PC-3 (cell line): ENCODE data around the gene SGCD. TPM values are rescaled to one million over a fixed set of nuclear protein-coding genes. Genes with fewer than 3 reads are reported as not detected.

ENCODE experiments used
- ATAC-seq: fragments of 200-7000 bp; cut with Tn5 transposase; 2 replicates; pipeline ENCODE4 v1.9.1; 2020; ENCODE audit warnings: mild to moderate bottlenecking, moderate library complexity
- BruUV-seq: library from RNA; stranded (reverse); fragments of 400-500 nt; replicated peaks from 2 replicates; lab custom pipeline; 2021; lab: Mats Ljungman, UMichigan
- CTCF ChIA-PET: fragments of 300-600 bp; sonication (Branson Sonifier 250); formaldehyde crosslinking; loops from one replicate; lab custom pipeline; 2022; ENCODE audit warnings: antibody characterized with exemption; lab: Charles Lee
- POLR2A ChIA-PET: fragments of 300-600 bp; sonication (Branson Sonifier 250); formaldehyde crosslinking; loops from one replicate; lab custom pipeline; 2022; ENCODE audit warnings: antibody characterized with exemption; ENCODE audit not compliant: unreplicated experiment; lab: Charles Lee
- DNase-seq: peaks from one replicate; pipeline ENCODE4 v3.0.0-alpha.2; 2015
- H2AFZ ChIP-seq: fragments of 300-600 bp; sonication (generic); 2 replicates; pipeline ENCODE4 v1.6.0; 2016; ENCODE audit warnings: antibody characterized with exemption, low read length
- H3F3A ChIP-seq: fragments of 300-600 bp; sonication (generic); one replicate; pipeline ENCODE4 v1.6.0; 2017; ENCODE audit warnings: antibody characterized with exemption, low read length, control low read depth, mild to moderate bottlenecking; ENCODE audit not compliant: unreplicated experiment
- H3K27ac ChIP-seq: fragments of 300-600 bp; sonication (generic); 2 replicates; pipeline ENCODE4 v1.5.1; 2016; ENCODE audit warnings: mild to moderate bottlenecking, low read length
- H3K27me3 ChIP-seq: fragments of 300-600 bp; sonication (generic); 2 replicates; pipeline ENCODE4 v1.6.1; 2016; ENCODE audit warnings: low read length, mixed read lengths
- H3K36me3 ChIP-seq: fragments of 300-600 bp; sonication (generic); 2 replicates; pipeline ENCODE4 v1.6.1; 2016; ENCODE audit warnings: low read depth, mixed run types, low read length, mixed read lengths
- H3K4me1 ChIP-seq: fragments of 300-600 bp; sonication (generic); 2 replicates; pipeline ENCODE4 v1.5.1; 2016; ENCODE audit warnings: low read length; ENCODE audit not compliant: insufficient read depth
- H3K4me2 ChIP-seq: fragments of 300-600 bp; sonication (generic); 2 replicates; pipeline ENCODE4 v1.6.0; 2016; ENCODE audit warnings: low read length
- H3K4me3 ChIP-seq: fragments of 300-600 bp; sonication (generic); 2 replicates; pipeline ENCODE4 v1.5.1; 2016; ENCODE audit warnings: mild to moderate bottlenecking, low read length, mixed read lengths
- H3K79me2 ChIP-seq: fragments of 300-600 bp; sonication (generic); 2 replicates; pipeline ENCODE4 v1.6.1; 2017; ENCODE audit warnings: low read length, mixed read lengths
- H3K9ac ChIP-seq: fragments of 300-600 bp; sonication (generic); 2 replicates; pipeline ENCODE4 v1.6.0; 2016; ENCODE audit warnings: mild to moderate bottlenecking, low read length
- H3K9me2 ChIP-seq: fragments of 300-600 bp; sonication (generic); replicated peaks from 2 replicates; pipeline ENCODE4 v1.6.1; 2016; ENCODE audit warnings: mixed run types, low read length, mixed read lengths
- H3K9me3 ChIP-seq: fragments of 300-600 bp; sonication (generic); 2 replicates; pipeline ENCODE4 v1.6.1; 2016; ENCODE audit warnings: low read length, mixed read lengths
- H4K20me1 ChIP-seq: fragments of 300-600 bp; sonication (generic); 2 replicates; pipeline ENCODE4 v1.6.1; 2016; ENCODE audit warnings: low read length, mixed read lengths
- EZH2 ChIP-seq: fragments of 300-600 bp; sonication (generic); IDR thresholded peaks from one replicate; pipeline ENCODE4 v1.6.1; 2017; ENCODE audit warnings: antibody characterized with exemption, mild to moderate bottlenecking, low read length; ENCODE audit not compliant: unreplicated experiment
- EZH2phosphoT487 ChIP-seq: fragments of 300-600 bp; sonication (generic); IDR thresholded peaks from 2 replicates; pipeline ENCODE4 v1.6.1; 2018; ENCODE audit warnings: mild to moderate bottlenecking, antibody characterized with exemption, low read length, borderline replicate concordance
- intact Hi-C: fragments of 100-400 bp; cut with micrococcal nuclease; formaldehyde crosslinking; loops from 2 replicates; pipeline ENCODE4 v1.9.0; 2023
- total RNA-seq: library from RNA; depleted of rRNA; stranded (reverse); fragments of >200 nt; gene quantifications from 2 replicates; pipeline ENCODE4 v1.2.3, GENCODE V29; 2014
- TF ChIP-seq, protein P1 (sequence below): fragments of 300-600 bp; sonication (generic); conservative IDR thresholded peaks from 2 replicates; pipeline ENCODE4 v1.5.1; 2017; ENCODE audit warnings: antibody characterized with exemption, low read depth, mild to moderate bottlenecking, low read length

SGCD gene
- total RNA-seq, 1 experiment from 2014 or later, result 0.15 TPM

DNA sequence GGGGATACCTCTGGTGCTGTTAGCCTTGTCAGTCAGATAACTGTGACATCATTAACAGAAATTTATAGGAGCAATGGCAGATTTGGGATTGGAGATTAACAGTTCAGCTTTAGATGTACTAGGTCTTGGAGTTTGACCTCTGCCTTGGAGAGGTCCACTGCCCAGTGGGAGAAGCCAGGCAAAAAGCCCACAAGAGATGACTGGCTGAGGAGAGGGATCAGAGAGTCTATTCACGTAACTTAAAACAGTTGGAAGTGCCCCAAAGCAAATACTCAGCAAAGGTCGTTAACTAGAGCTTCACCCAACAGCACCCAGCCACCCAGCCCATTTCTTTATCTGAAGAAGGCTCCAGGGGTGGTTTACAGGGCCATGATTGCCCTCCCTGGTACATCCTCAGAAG lies 290.5 kb downstream of the SGCD start:
- Histone ChIP-seq H3K4me1 (no peaks in the 10 kb centered on the region), H2AFZ (no peak overlapping the region), H3K9me2 (no peaks in the 10 kb centered on the region), H3F3A (no peaks in the 10 kb centered on the region), H3K4me3 (no peak overlapping the region), H3K27me3 (no peaks in the 10 kb centered on the region), H3K36me3 (no peaks in the 10 kb centered on the region), H3K9me3 (no peaks in the 10 kb centered on the region), H3K4me2 (no peak overlapping the region), H4K20me1 (no peaks in the 10 kb centered on the region), H3K9ac (no peak overlapping the region), H3K27ac (no peak overlapping the region), H3K79me2 (no peaks in the 10 kb centered on the region)
- ATAC-seq (no peak), DNase-seq (no peak)
- CTCF ChIA-PET, result no interaction called here
- no TSS peak for BruUV-seq
- POLR2A ChIA-PET, result no interaction called here
- no peak for TF ChIP-seq EZH2
- TF ChIP-seq EZH2phosphoT487, result no peak
- TF ChIP-seq, protein P1, sequence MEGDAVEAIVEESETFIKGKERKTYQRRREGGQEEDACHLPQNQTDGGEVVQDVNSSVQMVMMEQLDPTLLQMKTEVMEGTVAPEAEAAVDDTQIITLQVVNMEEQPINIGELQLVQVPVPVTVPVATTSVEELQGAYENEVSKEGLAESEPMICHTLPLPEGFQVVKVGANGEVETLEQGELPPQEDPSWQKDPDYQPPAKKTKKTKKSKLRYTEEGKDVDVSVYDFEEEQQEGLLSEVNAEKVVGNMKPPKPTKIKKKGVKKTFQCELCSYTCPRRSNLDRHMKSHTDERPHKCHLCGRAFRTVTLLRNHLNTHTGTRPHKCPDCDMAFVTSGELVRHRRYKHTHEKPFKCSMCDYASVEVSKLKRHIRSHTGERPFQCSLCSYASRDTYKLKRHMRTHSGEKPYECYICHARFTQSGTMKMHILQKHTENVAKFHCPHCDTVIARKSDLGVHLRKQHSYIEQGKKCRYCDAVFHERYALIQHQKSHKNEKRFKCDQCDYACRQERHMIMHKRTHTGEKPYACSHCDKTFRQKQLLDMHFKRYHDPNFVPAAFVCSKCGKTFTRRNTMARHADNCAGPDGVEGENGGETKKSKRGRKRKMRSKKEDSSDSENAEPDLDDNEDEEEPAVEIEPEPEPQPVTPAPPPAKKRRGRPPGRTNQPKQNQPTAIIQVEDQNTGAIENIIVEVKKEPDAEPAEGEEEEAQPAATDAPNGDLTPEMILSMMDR, result no peak
- intact Hi-C loops, result no loop called here

DNA sequence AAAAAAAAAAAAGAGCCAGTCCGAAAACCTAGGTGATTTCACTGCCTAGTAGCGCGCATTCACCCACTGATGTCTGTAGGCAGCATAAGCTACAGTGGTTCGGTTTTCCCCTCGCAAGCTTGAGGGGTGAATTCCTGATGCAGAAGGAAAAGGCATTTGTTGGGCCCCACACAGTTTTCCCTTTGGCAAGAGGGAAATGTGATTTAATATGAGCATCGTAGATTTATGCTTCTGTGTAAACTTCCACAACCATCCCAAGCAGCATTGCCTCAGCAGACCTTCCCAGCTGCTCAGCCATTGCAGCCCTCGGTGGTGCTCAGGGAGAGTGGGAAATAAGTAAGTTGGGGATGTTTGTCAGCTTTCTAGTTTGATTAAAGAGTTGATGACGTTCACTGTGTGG lies 291.6 kb downstream of the SGCD start:
- POLR2A ChIA-PET, result no interaction called here
- Histone ChIP-seq H3K27me3 (no peaks in the 10 kb centered on the region), H4K20me1 (no peaks in the 10 kb centered on the region), H3K4me3 (no peak overlapping the region), H3K79me2 (no peaks in the 10 kb centered on the region), H3K27ac (no peak overlapping the region), H3F3A (no peaks in the 10 kb centered on the region), H3K36me3 (no peaks in the 10 kb centered on the region), H2AFZ (no peak overlapping the region), H3K9me2 (no peaks in the 10 kb centered on the region), H3K4me1 (no peaks in the 10 kb centered on the region), H3K9ac (no peak overlapping the region), H3K9me3 (no peaks in the 10 kb centered on the region), H3K4me2 (no peak overlapping the region)
- CTCF ChIA-PET, result no interaction called here
- intact Hi-C loops, result no loop called here
- ATAC-seq (no peak), DNase-seq (no peak)
- TF ChIP-seq EZH2phosphoT487, result no peak
- TF ChIP-seq EZH2, result no peak
- TF ChIP-seq, protein P1, result no peak
- no TSS peak for BruUV-seq

DNA sequence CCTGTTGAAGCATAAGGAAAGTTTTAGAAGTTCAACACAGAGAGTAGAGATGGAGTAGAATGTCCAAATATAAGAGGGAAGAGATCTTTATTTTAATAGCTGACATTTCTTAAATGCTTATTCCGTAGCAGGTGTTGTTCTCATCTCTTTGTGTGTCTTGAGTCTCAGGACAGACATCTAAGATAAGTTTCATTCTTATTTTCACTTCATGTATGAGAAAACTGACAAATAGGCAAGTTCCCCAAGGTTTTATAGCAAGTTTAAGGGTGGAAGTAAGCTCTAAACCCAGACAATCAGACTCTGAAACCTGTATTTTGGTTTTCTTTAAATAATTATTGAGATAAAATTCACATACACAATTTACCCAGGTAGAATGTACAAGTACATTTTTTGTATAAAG lies 294.8 kb downstream of the SGCD start:
- H3F3A ChIP-seq, result no peaks in the 10 kb centered on the region
- no peak overlapping the region for H3K4me3 ChIP-seq
- ATAC-seq (no peak), DNase-seq (no peak)
- H3K27me3 ChIP-seq, result no peaks in the 10 kb centered on the region
- H3K9me3 ChIP-seq, result no peaks in the 10 kb centered on the region
- ChIA-PET CTCF (no interaction called here), POLR2A (no interaction called here)
- no TSS peak for BruUV-seq
- H3K4me2 ChIP-seq, result no peak overlapping the region
- no peaks in the 10 kb centered on the region for H3K36me3 ChIP-seq
- no peak for TF ChIP-seq EZH2phosphoT487
- no peak for TF ChIP-seq EZH2
- TF ChIP-seq, protein P1, result no peak
- H3K9ac ChIP-seq, result no peak overlapping the region
- H3K27ac ChIP-seq, result no peak overlapping the region
- no peaks in the 10 kb centered on the region for H4K20me1 ChIP-seq
- no peaks in the 10 kb centered on the region for H3K79me2 ChIP-seq
- no peaks in the 10 kb centered on the region for H3K4me1 ChIP-seq
- intact Hi-C loops, result no loop called here
- no peak overlapping the region for H2AFZ ChIP-seq
- H3K9me2 ChIP-seq, result no peaks in the 10 kb centered on the region
